ENCODE measurements around the gene NR5A1.

NR5A1 gene

GRCh38 chr9:124498040-124498439 is 9.2 kb downstream of the NR5A1 start:
- no peak for DNase-seq

GRCh38 chr9:124497441-124497840 is 9.8 kb downstream of the NR5A1 start:
- no peak for DNase-seq

GRCh38 chr9:124496463-124496862 is 10.7 kb downstream of the NR5A1 start:
- DNase-seq: no peak

- DNase-seq: no peak
These were observed 11.1 kb downstream of the NR5A1 start for GRCh38 chr9:124496075-124496449.

GRCh38 chr9:124495126-124496074 is 11.8 kb downstream of the NR5A1 start:
- no peak for DNase-seq

GRCh38 chr9:124493794-124494479 is 13.3 kb downstream of the NR5A1 start:
- DNase-seq: no peak

GRCh38 chr9:124493218-124493617 is 14.0 kb downstream of the NR5A1 start:
- no peak for DNase-seq

- no peak for DNase-seq
These were observed 14.4 kb downstream of the NR5A1 start for GRCh38 chr9:124492818-124493217.

GRCh38 chr9:124491049-124491975 is 15.9 kb downstream of the NR5A1 start:
- DNase-seq: no peak

GRCh38 chr9:124490004-124490403 is 17.2 kb downstream of the NR5A1 start:
- DNase-seq: no peak

GRCh38 chr9:124489222-124489621 is 18.0 kb downstream of the NR5A1 start:
- DNase-seq: peak; percentile 31

- no peak for DNase-seq
These were observed 18.5 kb downstream of the NR5A1 start for GRCh38 chr9:124488641-124489210.

GRCh38 chr9:124487260-124488182 is 19.7 kb downstream of the NR5A1 start:
- DNase-seq: no peak

GRCh38 chr9:124486778-124487259 is 20.4 kb downstream of the NR5A1 start:
- no peak for DNase-seq

- no peak for DNase-seq
These were observed 21.3 kb downstream of the NR5A1 start for GRCh38 chr9:124485936-124486335.

- DNase-seq: no peak
These were observed 22.0 kb downstream of the NR5A1 start for GRCh38 chr9:124485201-124485600.

GRCh38 chr9:124483481-124483880 is 23.7 kb downstream of the NR5A1 start:
- DNase-seq: no peak

GRCh38 chr9:124482431-124483031 is 24.7 kb downstream of the NR5A1 start:
- DNase-seq: no peak

- DNase-seq: no peak
These were observed 26.1 kb downstream of the NR5A1 start for GRCh38 chr9:124481115-124481514.

GRCh38 chr9:124480621-124480981 is 26.6 kb downstream of the NR5A1 start:
- DNase-seq: no peak

Data from DMS79 (cell line).